ENCODE measurements around the gene ERVK3-1. TPM values are rescaled to one million over a fixed set of nuclear protein-coding genes. Genes with fewer than 3 reads are reported as not detected.

The ERVK3-1 gene
- total and polyA plus RNA-seq, 2 of the 13 experiments (the other 11 are each of a cell fraction or from before 2014, with no cell fraction given) = 28.5 to 38.7 TPM

GRCh38 chr19:58279042-58279924 is 25.9 kb upstream of the ERVK3-1 start (continued):
- TF ChIP-seq ZNF382 (CRISPR knock-in tag; IDR thresholded peaks at IDR 0.05; ENCODE audit: borderline replicate concordance) (no peak), ZNF446 (CRISPR knock-in tag; IDR thresholded peaks at IDR 0.05) (no peak), ZFP62 (CRISPR knock-in tag; IDR thresholded peaks at IDR 0.05) (0 out of 2 replicates have a peak, but pooled peaks have one; percentile 24), NR2F1 (CRISPR knock-in tag; IDR thresholded peaks at IDR 0.05) (peak in 1 of 2 experiments; percentile 70; a peak in 2 of 4 replicates), ZNF431 (CRISPR knock-in tag; IDR thresholded peaks at IDR 0.05; ENCODE audit: borderline replicate concordance, low read depth) (peak; percentile 64; the same call in 1 of the 2 replicates), JARID2 (CRISPR knock-in tag; IDR thresholded peaks at IDR 0.05; ENCODE audit: insufficient replicate concordance) (peak; percentile 32), SRY (CRISPR knock-in tag; IDR thresholded peaks at IDR 0.05) (peak; percentile 46; the same call in 1 of the 2 replicates), NFKB2 (CRISPR knock-in tag; IDR thresholded peaks at IDR 0.05; ENCODE audit: borderline replicate concordance) (peak; percentile 39; the same call in 1 of the 2 replicates), BRCA1 (CRISPR knock-in tag; IDR thresholded peaks at IDR 0.05) (0 out of 2 replicates have a peak, but pooled peaks have one; percentile 59), REL (CRISPR knock-in tag; conservative IDR thresholded peaks at IDR 0.05) (no peak), FOXJ3 (CRISPR knock-in tag; IDR thresholded peaks at IDR 0.05; ENCODE audit: borderline replicate concordance) (peak; percentile 48; the same call in 1 of the 2 replicates), MLXIP (CRISPR knock-in tag; IDR thresholded peaks at IDR 0.05; ENCODE audit: borderline replicate concordance) (0 out of 2 replicates have a peak, but pooled peaks have one; percentile 16), ZNF335 (CRISPR knock-in tag; IDR thresholded peaks at IDR 0.05) (no peak; the same call in 1 of the 2 replicates), DMAP1 (CRISPR knock-in tag; IDR thresholded peaks at IDR 0.05) (peak; percentile 77)
- TF ChIP-seq, protein P1, sequence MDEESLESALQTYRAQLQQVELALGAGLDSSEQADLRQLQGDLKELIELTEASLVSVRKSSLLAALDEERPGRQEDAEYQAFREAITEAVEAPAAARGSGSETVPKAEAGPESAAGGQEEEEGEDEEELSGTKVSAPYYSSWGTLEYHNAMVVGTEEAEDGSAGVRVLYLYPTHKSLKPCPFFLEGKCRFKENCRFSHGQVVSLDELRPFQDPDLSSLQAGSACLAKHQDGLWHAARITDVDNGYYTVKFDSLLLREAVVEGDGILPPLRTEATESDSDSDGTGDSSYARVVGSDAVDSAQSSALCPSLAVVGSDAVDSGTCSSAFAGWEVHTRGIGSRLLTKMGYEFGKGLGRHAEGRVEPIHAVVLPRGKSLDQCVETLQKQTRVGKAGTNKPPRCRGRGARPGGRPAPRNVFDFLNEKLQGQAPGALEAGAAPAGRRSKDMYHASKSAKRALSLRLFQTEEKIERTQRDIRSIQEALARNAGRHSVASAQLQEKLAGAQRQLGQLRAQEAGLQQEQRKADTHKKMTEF (CRISPR knock-in tag; IDR thresholded peaks at IDR 0.05) = 0 out of 2 replicates have a peak, but pooled peaks have one; percentile 5
- TF ChIP-seq, protein P2, sequence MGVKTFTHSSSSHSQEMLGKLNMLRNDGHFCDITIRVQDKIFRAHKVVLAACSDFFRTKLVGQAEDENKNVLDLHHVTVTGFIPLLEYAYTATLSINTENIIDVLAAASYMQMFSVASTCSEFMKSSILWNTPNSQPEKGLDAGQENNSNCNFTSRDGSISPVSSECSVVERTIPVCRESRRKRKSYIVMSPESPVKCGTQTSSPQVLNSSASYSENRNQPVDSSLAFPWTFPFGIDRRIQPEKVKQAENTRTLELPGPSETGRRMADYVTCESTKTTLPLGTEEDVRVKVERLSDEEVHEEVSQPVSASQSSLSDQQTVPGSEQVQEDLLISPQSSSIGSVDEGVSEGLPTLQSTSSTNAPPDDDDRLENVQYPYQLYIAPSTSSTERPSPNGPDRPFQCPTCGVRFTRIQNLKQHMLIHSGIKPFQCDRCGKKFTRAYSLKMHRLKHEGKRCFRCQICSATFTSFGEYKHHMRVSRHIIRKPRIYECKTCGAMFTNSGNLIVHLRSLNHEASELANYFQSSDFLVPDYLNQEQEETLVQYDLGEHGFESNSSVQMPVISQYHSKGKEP (CRISPR knock-in tag; IDR thresholded peaks at IDR 0.05) = 0 out of 2 replicates have a peak, but pooled peaks have one; percentile 11
- TF ChIP-seq, protein P3, sequence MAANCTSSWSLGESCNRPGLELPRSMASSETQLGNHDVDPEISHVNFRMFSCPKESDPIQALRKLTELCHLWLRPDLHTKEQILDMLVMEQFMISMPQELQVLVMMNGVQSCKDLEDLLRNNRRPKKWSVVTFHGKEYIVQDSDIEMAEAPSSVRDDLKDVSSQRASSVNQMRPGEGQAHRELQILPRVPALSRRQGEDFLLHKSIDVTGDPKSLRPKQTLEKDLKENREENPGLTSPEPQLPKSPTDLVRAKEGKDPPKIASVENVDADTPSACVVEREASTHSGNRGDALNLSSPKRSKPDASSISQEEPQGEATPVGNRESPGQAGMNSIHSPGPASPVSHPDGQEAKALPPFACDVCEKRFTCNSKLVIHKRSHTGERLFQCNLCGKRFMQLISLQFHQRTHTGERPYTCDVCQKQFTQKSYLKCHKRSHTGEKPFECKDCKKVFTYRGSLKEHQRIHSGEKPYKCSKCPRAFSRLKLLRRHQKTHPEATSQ (CRISPR knock-in tag; IDR thresholded peaks at IDR 0.05; ENCODE audit: borderline replicate concordance) = no peak
